ENCODE data around the gene CD247. TPM values are rescaled to one million over a fixed set of nuclear protein-coding genes. Genes with fewer than 3 reads are reported as not detected.

The CD247 gene
- total and polyA plus RNA-seq, 2 of the 13 experiments (the other 11 are each of a cell fraction or from before 2014, with no cell fraction given), result 0.20 TPM; not detected in 1

- TF ChIP-seq REST (IDR thresholded peaks at IDR 0.05; ENCODE audit: borderline replicate concordance in 1 of 2, low read depth in 1 of 2, low read length in 2 of 2) (no peak), ZSCAN29 (CRISPR knock-in tag; conservative IDR thresholded peaks at IDR 0.05) (no peak), SMARCC2 (IDR thresholded peaks at IDR 0.05) (no peak), ZNF543 (CRISPR knock-in tag; IDR thresholded peaks at IDR 0.05) (peak; percentile 58; the same call in 1 of the 2 replicates), ZNF737 (CRISPR knock-in tag; IDR thresholded peaks at IDR 0.05; ENCODE audit: borderline replicate concordance) (no peak), ZFY (CRISPR knock-in tag; IDR thresholded peaks at IDR 0.05) (peak; percentile 92), ZNF253 (CRISPR knock-in tag; IDR thresholded peaks at IDR 0.05; ENCODE audit: borderline replicate concordance) (peak; percentile 33; the same call in 1 of the 2 replicates), ZFP36 (IDR thresholded peaks at IDR 0.05; ENCODE audit: borderline replicate concordance, low read depth, low read length, partially characterized antibody) (no peak), MTF1 (CRISPR knock-in tag; IDR thresholded peaks at IDR 0.05) (peak; percentile 73; the same call in 1 of the 2 replicates), AKAP8 (CRISPR knock-in tag; IDR thresholded peaks at IDR 0.05) (no peak), ZNF598 (CRISPR knock-in tag; IDR thresholded peaks at IDR 0.05; ENCODE audit: borderline replicate concordance) (no peak), ZFP82 (CRISPR knock-in tag; IDR thresholded peaks at IDR 0.05; ENCODE audit: borderline replicate concordance) (peak; percentile 58; the same call in 1 of the 2 replicates), KDM1A (CRISPR knock-in tag; IDR thresholded peaks at IDR 0.05) (no peak), BRCA1 (CRISPR knock-in tag; IDR thresholded peaks at IDR 0.05) (peak; percentile 76; the same call in 1 of the 2 replicates), SMAD1 (CRISPR knock-in tag; IDR thresholded peaks at IDR 0.05; ENCODE audit: borderline replicate concordance, low read depth) (0 out of 2 replicates have a peak, but pooled peaks have one; percentile 44)
- TF ChIP-seq, protein P1, sequence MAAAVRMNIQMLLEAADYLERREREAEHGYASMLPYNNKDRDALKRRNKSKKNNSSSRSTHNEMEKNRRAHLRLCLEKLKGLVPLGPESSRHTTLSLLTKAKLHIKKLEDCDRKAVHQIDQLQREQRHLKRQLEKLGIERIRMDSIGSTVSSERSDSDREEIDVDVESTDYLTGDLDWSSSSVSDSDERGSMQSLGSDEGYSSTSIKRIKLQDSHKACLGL (CRISPR knock-in tag; IDR thresholded peaks at IDR 0.05), result peak; percentile 52; the same call in 1 of the 2 replicates
- TF ChIP-seq, protein P2, sequence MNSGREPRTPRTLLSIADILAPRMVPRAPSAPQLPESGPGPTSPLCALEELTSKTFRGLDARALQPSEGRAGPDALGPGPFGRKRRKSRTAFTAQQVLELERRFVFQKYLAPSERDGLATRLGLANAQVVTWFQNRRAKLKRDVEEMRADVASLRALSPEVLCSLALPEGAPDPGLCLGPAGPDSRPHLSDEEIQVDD (CRISPR knock-in tag; IDR thresholded peaks at IDR 0.05; ENCODE audit: borderline replicate concordance), result no peak
- TF ChIP-seq, protein P3, sequence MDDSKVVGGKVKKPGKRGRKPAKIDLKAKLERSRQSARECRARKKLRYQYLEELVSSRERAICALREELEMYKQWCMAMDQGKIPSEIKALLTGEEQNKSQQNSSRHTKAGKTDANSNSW (CRISPR knock-in tag; IDR thresholded peaks at IDR 0.05; ENCODE audit: borderline replicate concordance), result no peak
- TF ChIP-seq, protein P4, sequence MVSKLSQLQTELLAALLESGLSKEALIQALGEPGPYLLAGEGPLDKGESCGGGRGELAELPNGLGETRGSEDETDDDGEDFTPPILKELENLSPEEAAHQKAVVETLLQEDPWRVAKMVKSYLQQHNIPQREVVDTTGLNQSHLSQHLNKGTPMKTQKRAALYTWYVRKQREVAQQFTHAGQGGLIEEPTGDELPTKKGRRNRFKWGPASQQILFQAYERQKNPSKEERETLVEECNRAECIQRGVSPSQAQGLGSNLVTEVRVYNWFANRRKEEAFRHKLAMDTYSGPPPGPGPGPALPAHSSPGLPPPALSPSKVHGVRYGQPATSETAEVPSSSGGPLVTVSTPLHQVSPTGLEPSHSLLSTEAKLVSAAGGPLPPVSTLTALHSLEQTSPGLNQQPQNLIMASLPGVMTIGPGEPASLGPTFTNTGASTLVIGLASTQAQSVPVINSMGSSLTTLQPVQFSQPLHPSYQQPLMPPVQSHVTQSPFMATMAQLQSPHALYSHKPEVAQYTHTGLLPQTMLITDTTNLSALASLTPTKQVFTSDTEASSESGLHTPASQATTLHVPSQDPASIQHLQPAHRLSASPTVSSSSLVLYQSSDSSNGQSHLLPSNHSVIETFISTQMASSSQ (IDR thresholded peaks at IDR 0.05; ENCODE audit: low read depth), result no peak
- TF ChIP-seq, protein P4 (CRISPR knock-in tag; IDR thresholded peaks at IDR 0.05; ENCODE audit: borderline replicate concordance), result no peak
Measured at GRCh38 chr1:167553136-167554027, 35.1 kb upstream of the CD247 start, which contains the start of gene CREG1 (continued).
